HG03558 (cell line): ENCODE data around the gene TTPAL.

Source experiments
- ATAC-seq: cut with Tn5 transposase; IDR thresholded peaks from one replicate; pipeline ENCODE4 v1.9.1; 2021; ENCODE audit warnings: moderate number of reproducible peaks; ENCODE audit not compliant: unreplicated experiment; ENCODE audit errors: extremely low read depth

Gene TTPAL

GRCh38 chr20:44439318-44439717, 36.4 kb upstream of the TTPAL start:
- no peak for ATAC-seq

- no peak for ATAC-seq
These were observed 33.2 kb upstream of the TTPAL start for GRCh38 chr20:44442298-44443070.

GRCh38 chr20:44445742-44446710, 29.6 kb upstream of the TTPAL start:
- ATAC-seq: no peak

GRCh38 chr20:44447827-44448419, 27.8 kb upstream of the TTPAL start:
- no peak for ATAC-seq

GRCh38 chr20:44448753-44449546, 26.7 kb upstream of the TTPAL start:
- ATAC-seq: no peak

- no peak for ATAC-seq
These were observed 25.8 kb upstream of the TTPAL start for GRCh38 chr20:44449864-44450263.

- ATAC-seq: no peak
These were observed 25.3 kb upstream of the TTPAL start for GRCh38 chr20:44450281-44450889.

GRCh38 chr20:44450903-44451450, 24.7 kb upstream of the TTPAL start:
- ATAC-seq: no peak

GRCh38 chr20:44454306-44454963, 21.2 kb upstream of the TTPAL start:
- ATAC-seq: no peak

- no peak for ATAC-seq
These were observed 20.5 kb upstream of the TTPAL start for GRCh38 chr20:44455126-44455525.

GRCh38 chr20:44456611-44457010, 19.1 kb upstream of the TTPAL start:
- no peak for ATAC-seq

- ATAC-seq: no peak
These were observed 18.7 kb upstream of the TTPAL start for GRCh38 chr20:44457016-44457415.

GRCh38 chr20:44459271-44459670, 16.4 kb upstream of the TTPAL start:
- ATAC-seq: no peak

GRCh38 chr20:44460795-44461141, 14.9 kb upstream of the TTPAL start:
- no peak for ATAC-seq

- ATAC-seq: no peak
These were observed 14.4 kb upstream of the TTPAL start for GRCh38 chr20:44461142-44461802.

GRCh38 chr20:44461803-44462174, 13.9 kb upstream of the TTPAL start:
- ATAC-seq: no peak

GRCh38 chr20:44463466-44463865, 12.2 kb upstream of the TTPAL start:
- no peak for ATAC-seq

- no peak for ATAC-seq
These were observed 11.2 kb upstream of the TTPAL start for GRCh38 chr20:44464514-44464913.
